GM23248 (cell line): ENCODE data around the gene SMIM28.

Experiments used
- EZH2 ChIP-seq: fragments of 200-600 bp; sonication (generic); IDR thresholded peaks from 2 replicates; pipeline ENCODE4 v1.6.1; 2018; ENCODE audit warnings: antibody characterized with exemption, mild to moderate bottlenecking; ENCODE audit not compliant: insufficient read depth, poor library complexity, severe bottlenecking
- EZH2phosphoT487 ChIP-seq: fragments of 200-600 bp; sonication (generic); IDR thresholded peaks from 2 replicates; pipeline ENCODE4 v1.6.1; 2018; ENCODE audit warnings: antibody characterized with exemption, moderate library complexity, mild to moderate bottlenecking, low read depth; ENCODE audit not compliant: insufficient read depth

- TF ChIP-seq EZH2 (no peak), EZH2phosphoT487 (no peak)
Observed at GRCh38 chr6:138389551-138389950, 11.8 kb downstream of the SMIM28 start.
